RPMI8226 (cell line): ENCODE results near the gene UBE2D1.
"Not testable (repeated sequence)": the region's sequence is repeated elsewhere in the genome, so short reads cannot be mapped to it uniquely, and the experiment has no call there.

ENCODE experiments used
- DNase-seq: peaks from one replicate; pipeline ENCODE4 v3.0.0-alpha.2; 2015

UBE2D1 gene

DNA sequence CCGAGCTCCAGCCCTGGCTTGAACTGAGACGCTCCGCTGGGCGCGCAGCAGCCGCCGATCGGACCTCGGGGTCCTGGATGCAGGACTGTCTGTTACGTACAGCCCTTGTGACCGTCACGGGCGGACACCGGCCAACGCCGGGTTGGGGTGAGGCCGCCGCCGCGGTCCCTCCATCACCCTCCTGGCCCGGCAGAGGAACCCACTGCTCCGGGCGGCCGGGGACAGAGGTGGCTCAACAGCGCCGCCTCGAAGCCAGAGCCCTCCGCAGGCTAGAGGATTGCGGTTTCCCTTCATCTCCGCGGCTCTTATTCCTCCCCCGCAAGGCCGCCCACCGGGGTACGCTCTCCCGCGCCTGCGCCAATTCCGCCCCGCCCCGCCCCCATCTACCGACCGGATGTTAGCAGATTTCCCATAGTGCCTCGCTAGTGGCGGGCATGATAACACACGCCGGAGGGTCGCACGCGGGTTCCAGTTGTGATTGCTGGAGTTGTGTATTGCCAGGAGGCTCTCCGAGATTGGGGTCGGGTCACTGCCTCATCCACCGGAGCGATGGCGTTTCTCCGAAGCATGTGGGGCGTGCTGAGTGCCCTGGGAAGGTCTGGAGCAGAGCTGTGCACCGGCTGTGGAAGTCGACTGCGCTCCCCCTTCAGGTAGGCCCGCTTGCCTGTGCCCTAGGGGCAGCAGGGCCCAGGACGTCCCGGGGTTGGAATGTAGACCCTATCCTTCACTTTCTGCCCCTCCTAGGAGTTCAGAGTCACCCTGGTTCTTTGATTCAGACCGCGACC is 50.4 kb downstream of the UBE2D1 start, which contains the start of gene TFAM:
TFAM (plus strand) TSS at position 412 of the 785 bp plus-strand sequence; CDS start at position 550, 138 bp downstream.
- peak; percentile 90 for DNase-seq

- peak; percentile 22 for DNase-seq
These were observed 50.9 kb downstream of the UBE2D1 start for GRCh38 chr10:58385784-58386112.

GRCh38 chr10:58389024-58389423 is 54.2 kb downstream of the UBE2D1 start:
- no peak for DNase-seq

DNA sequence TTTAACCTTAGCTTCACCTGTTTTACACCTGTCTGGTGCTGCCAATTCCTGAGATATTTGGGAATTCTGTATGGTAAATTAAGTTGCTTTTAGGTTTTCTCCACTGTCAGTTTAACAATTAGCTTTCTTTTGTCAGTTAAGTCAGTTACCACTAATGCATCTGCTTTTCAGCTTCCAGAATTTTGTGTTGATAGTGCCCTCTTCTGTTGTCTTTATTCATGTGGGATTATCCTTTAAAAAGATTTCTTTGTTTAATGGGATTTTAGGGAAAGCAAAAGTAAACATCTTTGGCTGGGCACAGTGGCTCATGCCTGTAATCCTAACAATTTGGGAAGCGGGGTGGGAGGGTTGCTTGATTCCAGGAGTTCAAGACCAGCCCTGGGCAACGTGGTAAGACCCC is 58.5 kb downstream of the UBE2D1 start:
- DNase-seq = no peak

GRCh38 chr10:58394471-58394870 is 59.7 kb downstream of the UBE2D1 start:
- DNase-seq = no peak

- DNase-seq = no peak
These were observed 61.3 kb downstream of the UBE2D1 start for GRCh38 chr10:58396057-58396456.

GRCh38 chr10:58397830-58398229 is 63.0 kb downstream of the UBE2D1 start:
- DNase-seq = no peak

- DNase-seq = no peak
These were observed 64.6 kb downstream of the UBE2D1 start for GRCh38 chr10:58399410-58399809.

- DNase-seq = no peak
These were observed 65.8 kb downstream of the UBE2D1 start for GRCh38 chr10:58400609-58401008.

GRCh38 chr10:58404001-58404400 is 69.2 kb downstream of the UBE2D1 start:
- no peak for DNase-seq

GRCh38 chr10:58409956-58410610 is 75.3 kb downstream of the UBE2D1 start:
- DNase-seq = no peak

DNA sequence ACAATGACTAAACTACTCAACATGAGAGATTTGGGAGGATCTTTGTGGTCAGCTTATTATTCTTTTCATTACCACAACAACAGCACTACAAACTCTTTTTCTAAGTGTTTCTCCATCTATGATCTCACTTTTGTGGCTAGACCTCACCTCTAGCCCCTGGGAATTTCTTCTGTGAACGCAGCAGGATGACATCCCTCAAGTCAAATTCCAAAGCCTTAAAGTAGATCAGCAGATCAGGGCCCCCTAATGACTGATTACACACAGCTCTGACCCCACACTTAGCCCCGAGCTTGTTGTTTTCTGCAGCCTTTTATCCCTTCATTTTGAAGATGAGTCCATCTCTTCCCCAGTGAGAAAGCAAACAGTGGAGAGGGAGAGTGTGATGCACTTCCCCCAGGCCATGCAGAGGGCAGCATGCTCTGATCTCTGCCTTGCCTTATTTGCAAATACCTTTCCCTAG is 77.7 kb downstream of the UBE2D1 start:
- no peak for DNase-seq

DNA sequence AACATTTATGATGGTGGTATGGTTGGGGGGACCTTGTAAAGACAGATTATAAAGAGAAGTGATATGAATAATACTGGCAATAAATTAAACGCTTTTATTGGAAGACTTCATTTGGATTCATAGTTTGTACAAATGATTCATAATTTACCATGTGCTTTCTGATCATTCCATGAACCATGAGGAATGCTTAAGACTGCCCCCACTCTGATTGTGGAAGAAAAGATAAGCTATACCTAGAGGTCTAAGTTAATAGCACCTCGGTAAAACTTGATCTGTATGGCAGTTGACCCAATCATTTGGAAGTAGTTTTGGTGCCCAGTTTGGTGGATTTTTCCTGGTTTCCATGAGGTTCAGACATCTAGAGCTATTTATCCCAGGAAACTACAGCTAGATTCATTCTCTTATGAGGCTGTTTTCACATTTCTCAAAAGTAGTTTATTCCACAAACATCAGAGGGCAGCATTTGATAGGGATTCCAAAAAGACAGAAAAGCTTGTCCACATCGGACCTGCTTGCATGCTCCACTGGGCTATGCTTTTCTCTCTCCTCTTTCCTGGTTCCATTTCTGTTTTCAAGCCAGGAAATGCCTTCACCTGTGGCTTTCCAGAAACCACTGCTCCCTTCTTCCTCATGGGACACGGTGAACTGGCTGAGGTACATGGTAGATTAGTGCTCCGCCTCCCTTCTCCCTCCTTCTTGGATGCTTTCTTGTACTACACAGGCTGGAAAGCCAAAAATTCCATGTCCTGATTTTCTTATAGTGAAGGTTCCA is 79.7 kb downstream of the UBE2D1 start:
- no peak for DNase-seq

DNA sequence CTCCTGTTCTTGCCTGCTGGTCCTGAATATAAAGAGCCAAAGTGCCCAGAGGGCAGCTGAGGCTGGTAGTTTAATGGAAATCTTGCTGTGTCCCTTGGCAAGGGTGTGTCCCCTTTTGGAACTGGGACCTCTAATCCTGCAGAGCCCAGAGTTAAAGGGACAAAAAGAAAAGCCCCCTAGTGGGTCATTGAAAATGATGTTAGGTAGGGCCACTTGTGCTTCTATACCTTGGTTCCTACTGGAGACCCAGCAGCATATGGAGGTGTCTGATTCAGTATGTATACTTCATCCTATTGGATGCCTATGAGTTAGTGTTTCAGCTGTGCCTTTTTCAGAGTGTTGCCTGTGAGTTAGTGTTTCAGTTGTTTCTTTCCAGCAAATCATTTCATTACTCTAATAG is 81.0 kb downstream of the UBE2D1 start:
- no peak for DNase-seq

GRCh38 chr10:58417902-58418301 is 83.1 kb downstream of the UBE2D1 start:
- DNase-seq = not testable (repeated sequence)
